GM12865 (cell line): ENCODE results near the gene FXYD4.
"Not testable (repeated sequence)": the region's sequence is repeated elsewhere in the genome, so short reads cannot be mapped to it uniquely, and the experiment has no call there.

ENCODE experiments used
- DNase-seq: peaks from one replicate; pipeline ENCODE4 v3.0.0; 2010; ENCODE audit warnings: low read depth
- H3K4me3 ChIP-seq: 2 replicates; pipeline ENCODE4 v1.5.1; 2011; ENCODE audit warnings: mild to moderate bottlenecking, low read depth, low read length, control low read depth
- CTCF ChIP-seq: IDR thresholded peaks from 2 replicates; pipeline ENCODE4 v1.5.1; 2011; ENCODE audit warnings: low read length, control low read depth, low read depth, inconsistent platforms; ENCODE audit not compliant: insufficient read depth; ENCODE audit errors: missing control alignments

The FXYD4 gene

DNA sequence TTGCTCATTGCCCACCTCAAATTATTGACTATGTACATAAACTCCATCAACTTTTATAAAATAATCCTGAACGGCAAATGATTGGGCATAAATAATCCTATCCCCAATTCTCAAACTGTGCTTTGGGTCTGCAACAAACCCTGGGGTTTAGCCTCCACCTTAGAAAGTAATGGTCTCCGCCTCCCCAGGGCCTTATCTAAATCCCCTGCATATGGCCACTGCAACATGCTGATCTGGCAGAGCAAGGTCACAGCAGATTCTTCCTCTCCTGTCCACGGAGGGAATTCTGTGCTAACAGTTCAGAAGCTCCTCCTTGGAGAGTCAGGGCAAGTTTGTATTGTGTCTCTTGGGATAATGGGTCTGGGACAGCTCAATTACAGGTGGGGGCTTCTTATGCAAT is 18.4 kb downstream of the FXYD4 start:
- TF ChIP-seq CTCF = no peak
- DNase-seq = no peak
- H3K4me3 ChIP-seq = no peak overlapping the region

- no peak overlapping the region for H3K4me3 ChIP-seq
- DNase-seq = no peak
- TF ChIP-seq CTCF = no peak
Measured at GRCh38 chr10:43390333-43390732, 18.9 kb downstream of the FXYD4 start.

- no peak for DNase-seq
- TF ChIP-seq CTCF = peak; percentile 48
- H3K4me3 ChIP-seq = no peak overlapping the region
Measured at GRCh38 chr10:43390759-43391158, 19.3 kb downstream of the FXYD4 start.

DNA sequence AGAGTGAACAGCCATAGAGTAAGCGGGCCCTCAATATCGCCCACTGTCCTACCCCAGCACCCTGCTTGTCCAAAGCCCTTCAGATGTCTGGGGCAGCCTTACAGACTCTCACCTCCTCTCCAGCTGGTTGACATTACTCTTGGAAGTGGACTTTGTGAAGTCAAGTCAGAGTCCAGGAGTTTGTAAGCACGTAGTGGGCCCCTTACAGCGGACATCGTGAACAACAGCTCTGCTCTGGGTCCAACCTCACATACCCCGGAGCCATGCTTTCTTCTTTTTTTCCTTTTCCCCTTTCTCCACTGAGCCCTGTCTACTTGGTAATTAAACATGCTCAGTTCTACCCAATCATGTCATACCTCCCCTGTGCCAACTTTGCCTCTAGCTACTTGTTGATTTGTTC is 20.1 kb downstream of the FXYD4 start:
- DNase-seq = no peak
- H3K4me3 ChIP-seq = no peak overlapping the region
- no peak for TF ChIP-seq CTCF

GRCh38 chr10:43392748-43393147 is 21.3 kb downstream of the FXYD4 start:
- no peak for DNase-seq
- H3K4me3 ChIP-seq = no peak overlapping the region
- TF ChIP-seq CTCF = no peak

DNA sequence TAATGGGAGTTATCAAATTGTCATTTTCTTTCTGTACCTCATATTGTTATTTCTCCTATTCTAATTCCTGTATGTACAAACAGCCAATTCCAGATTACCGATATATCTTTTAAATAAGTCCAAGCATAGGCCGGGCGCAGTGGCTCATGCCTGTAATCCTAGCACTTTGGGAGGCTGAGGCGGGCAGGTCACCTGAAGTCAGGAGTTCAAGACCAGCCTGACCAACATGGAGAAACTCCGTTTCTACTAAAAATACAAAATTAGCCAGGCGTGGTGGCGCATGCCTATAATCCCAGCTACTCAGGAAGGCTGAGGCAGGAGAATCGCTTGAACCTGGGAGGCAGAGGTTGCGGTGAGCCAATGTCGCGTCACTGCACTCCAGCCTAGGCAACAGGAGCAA is 21.8 kb downstream of the FXYD4 start:
- not testable (repeated sequence) for H3K4me3 ChIP-seq

DNA sequence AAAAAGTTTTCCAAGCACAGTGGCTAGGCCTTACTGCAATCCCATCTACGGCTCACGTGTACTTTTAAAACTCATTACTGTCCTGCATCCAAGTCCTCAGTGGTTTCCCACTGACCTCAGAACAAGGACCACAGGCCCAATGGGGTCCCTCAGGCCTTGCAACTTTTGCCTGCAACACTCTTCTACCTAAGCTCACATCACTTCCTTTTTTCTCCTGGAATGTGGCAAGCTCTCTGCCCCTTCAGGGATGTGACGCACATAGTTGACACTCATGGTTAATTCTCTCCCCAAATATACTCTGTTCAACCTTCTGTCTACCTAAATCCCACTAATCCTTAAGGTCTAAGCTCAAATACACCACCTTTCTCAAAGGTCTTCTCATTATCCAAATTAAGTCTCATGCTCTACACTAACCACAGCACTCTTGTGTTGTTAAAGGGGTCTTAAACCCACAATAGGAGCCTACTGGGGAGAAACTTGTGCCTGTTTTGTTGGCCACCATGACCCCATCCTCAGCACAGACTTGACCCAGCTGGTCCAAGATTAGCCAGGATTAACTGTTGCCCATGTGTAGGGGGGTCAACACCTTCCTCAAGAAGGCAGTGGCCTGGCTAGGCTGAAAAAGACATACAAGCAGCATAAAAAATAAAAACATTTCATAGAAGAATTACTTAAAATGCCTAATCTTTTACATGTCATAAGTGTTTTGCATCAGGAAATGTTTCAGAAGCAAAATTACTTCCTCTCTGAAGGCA is 22.3 kb downstream of the FXYD4 start:
- no peak for DNase-seq
- no peak overlapping the region for H3K4me3 ChIP-seq
- TF ChIP-seq CTCF = no peak

More for the DNA sequence above, 21.8 kb downstream of the FXYD4 start:
- DNase-seq = not testable (repeated sequence)
